Duodenal mucosa (tissue), 2 donors: ENCODE data around the gene CFAP99.

Experiments
- H3K27ac ChIP-seq: one replicate; pipeline ENCODE4 v1.7.0; 2013; ENCODE audit warnings: low read depth, low read length
- H3K27me3 ChIP-seq, 2 donors: one replicate each; pipeline ENCODE4 v1.7.0; 2013; ENCODE audit warnings: low read length in 2 of 2, control low read depth in 1 of 2; ENCODE audit not compliant: insufficient read depth in 2 of 2, control insufficient read depth in 1 of 2
- H3K36me3 ChIP-seq, 2 donors: one replicate each; pipeline ENCODE4 v1.7.0; 2013; ENCODE audit warnings: low read length in 2 of 2, control low read depth in 1 of 2; ENCODE audit not compliant: insufficient read depth in 2 of 2, control insufficient read depth in 1 of 2
- H3K4me1 ChIP-seq, 2 donors: one replicate each; pipeline ENCODE4 v1.7.0; 2013; ENCODE audit warnings: low read length in 2 of 2, control low read depth in 1 of 2; ENCODE audit not compliant: insufficient read depth in 2 of 2, control insufficient read depth in 1 of 2
- H3K4me3 ChIP-seq, 2 donors: one replicate each; pipeline ENCODE4 v1.7.0; 2013; ENCODE audit warnings: low read length in 2 of 2, low read depth in 1 of 2
- H3K9ac ChIP-seq, 2 donors: one replicate each; pipeline ENCODE4 v1.7.0; 2013; ENCODE audit warnings: low read length in 2 of 2, low read depth in 1 of 2
- H3K9me3 ChIP-seq, 2 donors: one replicate each; pipeline ENCODE4 v1.7.0; 2013; ENCODE audit warnings: low read length in 2 of 2, control low read depth in 1 of 2; ENCODE audit not compliant: control insufficient read depth in 1 of 2

Gene CFAP99

DNA sequence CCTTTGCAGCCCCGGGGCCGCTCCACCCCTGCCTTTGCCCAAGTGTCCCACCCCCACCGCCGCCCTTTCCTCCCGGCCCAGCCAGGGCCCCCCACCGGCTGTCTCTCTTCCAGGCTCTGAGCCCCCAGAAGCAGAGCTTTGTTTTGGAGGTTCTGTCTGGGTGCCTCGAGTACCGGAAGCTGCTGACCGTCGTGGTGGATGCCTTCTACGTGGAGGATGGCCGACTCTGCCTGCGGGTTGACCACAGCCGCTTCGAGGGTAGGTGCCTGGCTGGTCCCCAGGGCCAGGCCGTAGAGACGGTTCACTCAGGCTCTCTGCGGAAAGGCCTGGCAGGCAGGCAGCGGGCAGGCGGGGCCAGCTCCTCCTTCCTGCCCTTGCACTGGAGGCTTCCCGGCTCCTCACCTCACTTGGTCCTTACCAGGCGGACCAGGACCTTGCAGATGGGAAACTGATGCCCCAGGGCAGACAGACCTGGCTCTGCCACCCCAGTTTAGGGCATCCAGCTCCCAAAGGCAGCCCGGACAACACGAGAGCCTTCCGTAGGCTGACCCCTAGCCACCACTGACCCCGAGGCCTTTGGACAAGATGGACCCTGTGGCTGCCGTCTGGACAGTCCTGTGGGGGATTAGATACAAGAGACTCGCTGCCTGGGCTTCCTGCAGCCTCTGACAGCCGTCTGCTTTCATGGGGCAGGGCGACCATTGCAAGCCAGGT, 18.2 kb downstream of the CFAP99 start:
- Histone ChIP-seq H3K27ac (no peak overlapping the region), H3K36me3 (no peaks in the 10 kb centered on the region), H3K4me1 (peaks cover 0 to 5% of the 10 kb centered on the region in 2 donors), H3K9ac (no peak overlapping the region), H3K4me3 (no peak overlapping the region), H3K27me3 (peaks cover 0 to 5% of the 10 kb centered on the region in 2 donors), H3K9me3 (peaks cover 0 to 1% of the 10 kb centered on the region in 2 donors)

DNA sequence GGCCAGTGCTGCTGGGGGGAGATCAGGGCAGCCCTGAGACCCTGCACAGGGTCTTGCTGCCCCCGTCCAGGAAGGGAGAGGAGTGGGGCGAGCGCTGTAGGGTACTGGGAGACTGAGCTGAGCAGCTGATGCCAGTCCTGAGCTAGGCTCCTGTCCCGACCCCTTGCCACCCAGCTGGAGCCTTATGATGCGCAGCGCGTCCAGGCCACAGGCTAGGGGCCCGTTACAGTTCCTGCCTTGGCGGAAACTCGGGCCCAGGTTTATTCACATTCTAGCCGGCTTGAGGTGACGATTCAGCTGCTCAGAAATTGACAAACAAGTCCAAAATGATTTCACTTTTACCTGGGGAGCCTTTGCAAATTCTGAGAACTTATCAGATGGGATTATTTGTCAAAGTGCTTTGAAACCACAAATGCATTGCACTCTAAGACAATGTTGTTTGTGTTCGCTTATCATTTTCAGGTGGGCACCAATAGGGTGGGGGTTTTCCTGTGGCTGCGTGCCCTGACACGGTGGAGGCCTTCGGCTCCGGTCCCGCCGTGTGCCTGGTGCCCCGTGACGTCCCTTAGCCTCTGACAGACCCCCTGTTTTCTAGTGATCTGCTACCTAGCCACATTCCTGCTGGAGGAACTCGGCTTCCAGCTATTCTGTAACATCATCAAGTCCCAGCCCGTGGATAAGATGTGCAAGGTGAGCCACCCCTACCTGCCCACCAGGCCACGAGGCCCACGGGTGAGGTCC, 18.9 kb downstream of the CFAP99 start:
- Histone ChIP-seq H3K9ac (no peak overlapping the region), H3K27ac (no peak overlapping the region), H3K9me3 (no peaks in the 10 kb centered on the region), H3K4me1 (peaks cover 0 to 5% of the 10 kb centered on the region in 2 donors), H3K36me3 (no peaks in the 10 kb centered on the region), H3K4me3 (no peak overlapping the region), H3K27me3 (peaks cover 0 to 5% of the 10 kb centered on the region in 2 donors)

DNA sequence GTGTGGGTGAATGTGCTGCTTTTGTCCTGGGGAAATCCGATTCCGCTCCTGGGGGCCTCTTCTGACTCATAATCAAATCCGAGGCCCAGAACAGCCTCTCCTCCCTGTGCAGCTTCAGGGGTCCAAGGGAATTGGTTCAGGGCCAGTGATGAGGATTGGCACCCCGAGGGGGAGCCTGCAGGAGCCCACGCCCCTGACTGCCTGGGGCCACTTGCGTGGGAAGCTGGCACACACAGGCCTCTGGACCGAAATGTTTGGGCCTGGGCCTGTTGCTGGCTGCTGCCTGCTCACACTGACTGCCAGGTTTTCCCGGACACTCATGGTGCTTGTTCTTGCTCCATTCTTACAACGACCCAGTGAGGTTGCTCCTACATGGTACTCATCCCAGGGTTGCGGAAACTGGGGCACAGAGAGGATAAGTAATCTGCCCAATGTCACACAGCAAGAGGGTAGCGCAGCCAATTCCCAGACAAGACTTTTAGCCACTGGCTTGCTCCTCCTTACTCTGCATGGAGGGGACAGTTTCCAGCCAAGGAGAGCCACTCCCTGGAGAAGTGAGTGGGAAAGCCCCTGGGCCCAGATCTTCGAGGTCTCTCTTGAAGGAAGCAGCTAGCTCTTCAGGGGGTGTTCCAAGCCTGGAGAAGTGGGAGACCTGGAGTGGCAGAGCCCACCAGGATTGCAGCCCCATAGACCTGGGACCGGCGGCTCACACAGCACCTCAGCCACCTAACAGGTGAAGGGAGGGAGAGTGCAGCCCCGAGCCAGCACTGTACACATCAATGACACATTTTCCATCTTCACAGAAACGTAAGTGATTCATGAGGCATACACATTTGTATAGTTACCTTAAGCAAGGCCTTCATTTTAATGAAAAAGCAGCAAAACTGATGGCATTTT, 20.3 kb downstream of the CFAP99 start:
- H3K4me3 ChIP-seq, result no peak overlapping the region
- H3K9ac ChIP-seq, result no peak overlapping the region
- H3K36me3 ChIP-seq, result no peaks in the 10 kb centered on the region
- no peaks in the 10 kb centered on the region for H3K9me3 ChIP-seq
- H3K27me3 ChIP-seq, result peaks cover 0 to 5% of the 10 kb centered on the region in 2 donors
- H3K4me1 ChIP-seq, result peaks cover 0 to 5% of the 10 kb centered on the region in 2 donors
- no peak overlapping the region for H3K27ac ChIP-seq

DNA sequence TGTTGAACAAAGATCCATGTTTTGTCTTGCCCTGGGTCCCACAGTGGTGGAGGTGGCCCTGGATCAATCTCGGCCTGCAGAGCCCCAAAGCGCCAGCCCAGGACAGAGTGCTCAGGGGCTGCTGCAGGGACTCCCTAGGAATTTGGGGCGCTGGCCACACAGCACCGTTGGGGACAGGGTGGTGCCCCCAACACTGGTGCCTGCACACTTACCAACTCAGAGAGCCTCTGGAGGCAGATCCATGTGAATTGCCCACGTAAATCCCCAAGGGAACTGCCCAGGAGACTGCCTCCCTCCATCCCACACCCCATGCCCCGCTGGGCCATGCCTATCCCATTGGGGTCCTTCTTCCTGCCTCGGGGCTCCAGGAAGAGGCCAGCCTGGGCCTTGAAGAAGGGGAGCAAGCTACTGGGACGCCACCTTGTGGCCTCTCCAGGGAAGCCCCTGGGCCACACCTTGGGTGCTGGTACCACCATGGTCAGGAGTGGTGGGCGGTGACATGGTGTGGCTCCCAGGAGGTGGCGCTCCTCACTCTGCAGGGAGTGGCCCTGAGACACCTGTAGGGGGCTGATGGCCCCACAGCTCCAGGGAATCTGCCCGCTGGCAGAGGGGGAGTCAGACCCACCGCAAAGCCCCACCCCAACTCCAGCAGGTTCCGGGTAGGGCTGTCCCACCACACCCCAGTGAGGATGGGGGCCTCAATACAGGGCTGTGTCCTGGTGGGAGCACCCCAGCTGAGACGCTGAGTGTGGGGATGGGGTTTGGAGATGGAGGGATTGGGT, 22.8 kb downstream of the CFAP99 start:
- Histone ChIP-seq H3K27me3 (no peaks in the 10 kb centered on the region), H3K9ac (no peak overlapping the region), H3K4me3 (no peak overlapping the region), H3K36me3 (no peaks in the 10 kb centered on the region), H3K27ac (no peak overlapping the region), H3K4me1 (peaks cover 0 to 5% of the 10 kb centered on the region in 2 donors), H3K9me3 (no peaks in the 10 kb centered on the region)

DNA sequence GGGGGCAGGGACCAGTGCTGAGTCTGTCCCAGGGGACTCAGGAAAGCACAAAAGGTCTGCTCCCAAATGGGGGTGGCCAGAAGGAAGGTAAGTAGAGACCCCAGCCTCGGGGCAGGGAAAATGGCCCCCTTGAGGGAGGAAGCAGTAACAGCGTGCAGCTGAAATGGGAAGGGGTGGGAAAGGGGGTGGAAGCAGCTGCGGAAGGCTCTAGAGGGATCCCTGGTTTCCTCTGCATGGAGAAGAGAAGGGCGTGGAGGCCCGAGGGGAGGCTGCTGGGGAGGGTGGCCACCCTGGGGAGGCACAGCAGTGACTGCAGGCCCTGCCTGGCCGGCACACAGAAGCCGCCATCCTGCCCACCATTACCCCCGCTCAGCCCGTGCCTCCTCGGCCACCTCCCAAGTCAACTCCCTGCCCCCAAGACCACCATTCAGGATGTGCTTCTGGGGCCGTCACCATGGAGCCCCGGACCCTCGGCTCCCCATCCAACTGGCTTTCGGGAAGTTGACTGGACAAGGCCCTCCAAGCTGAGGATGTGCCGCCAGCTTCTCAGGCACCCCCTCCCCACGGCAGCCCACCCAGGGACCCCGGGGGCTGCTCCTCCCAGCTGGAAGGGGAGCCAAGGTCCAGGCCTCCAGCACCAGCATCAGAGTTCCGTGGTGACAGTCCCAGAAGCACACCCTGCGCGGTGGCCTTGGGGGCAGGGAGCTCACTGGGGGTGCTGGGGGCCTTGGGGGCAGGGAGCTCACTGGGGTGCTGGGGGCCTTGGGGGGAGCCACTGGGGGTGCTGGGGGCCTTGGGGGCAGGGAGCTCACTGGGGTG, 23.6 kb downstream of the CFAP99 start:
- Histone ChIP-seq H3K9ac (no peak overlapping the region), H3K36me3 (no peaks in the 10 kb centered on the region), H3K9me3 (no peaks in the 10 kb centered on the region), H3K27ac (no peak overlapping the region), H3K27me3 (no peaks in the 10 kb centered on the region), H3K4me1 (peaks cover 0 to 5% of the 10 kb centered on the region in 2 donors), H3K4me3 (no peak overlapping the region)

DNA sequence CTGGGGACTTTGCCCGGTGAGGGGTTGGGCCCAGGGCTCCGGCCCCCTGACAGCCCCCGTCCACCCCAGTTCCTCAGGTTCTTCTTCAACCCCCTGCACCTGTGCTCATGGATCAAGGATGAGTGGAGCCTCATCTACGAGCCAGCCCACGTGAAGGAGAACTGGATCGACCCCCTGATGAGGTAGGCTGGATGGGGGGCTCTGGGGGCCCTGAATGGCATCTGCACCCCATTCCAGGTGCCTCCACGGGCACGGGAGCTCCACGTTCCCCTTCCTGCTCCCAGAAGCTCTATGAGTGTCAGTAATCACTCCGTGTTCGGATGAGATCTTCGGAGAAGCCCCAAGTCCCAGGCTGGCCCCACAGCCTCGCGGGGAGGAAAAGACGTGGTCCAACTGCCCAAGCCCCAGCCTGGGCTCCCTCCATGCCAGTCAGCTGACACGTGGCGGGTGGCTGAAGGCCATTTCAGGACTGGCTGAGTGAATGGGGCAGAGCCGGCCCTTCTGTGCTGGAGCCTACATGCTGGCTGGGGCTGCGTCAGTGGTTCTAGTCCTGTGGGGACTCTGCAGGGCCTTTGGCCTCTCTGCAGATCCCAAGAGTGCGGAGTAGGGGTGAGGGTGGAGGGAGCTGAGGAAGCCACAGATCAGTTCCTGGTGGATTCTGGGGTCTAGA, 24.4 kb downstream of the CFAP99 start:
- H3K36me3 ChIP-seq, result no peaks in the 10 kb centered on the region
- peaks cover 0 to 5% of the 10 kb centered on the region in 2 donors for H3K4me1 ChIP-seq
- no peaks in the 10 kb centered on the region for H3K9me3 ChIP-seq
- H3K27me3 ChIP-seq, result no peaks in the 10 kb centered on the region
- no peak overlapping the region for H3K4me3 ChIP-seq
- H3K9ac ChIP-seq, result no peak overlapping the region
- H3K27ac ChIP-seq, result no peak overlapping the region

DNA sequence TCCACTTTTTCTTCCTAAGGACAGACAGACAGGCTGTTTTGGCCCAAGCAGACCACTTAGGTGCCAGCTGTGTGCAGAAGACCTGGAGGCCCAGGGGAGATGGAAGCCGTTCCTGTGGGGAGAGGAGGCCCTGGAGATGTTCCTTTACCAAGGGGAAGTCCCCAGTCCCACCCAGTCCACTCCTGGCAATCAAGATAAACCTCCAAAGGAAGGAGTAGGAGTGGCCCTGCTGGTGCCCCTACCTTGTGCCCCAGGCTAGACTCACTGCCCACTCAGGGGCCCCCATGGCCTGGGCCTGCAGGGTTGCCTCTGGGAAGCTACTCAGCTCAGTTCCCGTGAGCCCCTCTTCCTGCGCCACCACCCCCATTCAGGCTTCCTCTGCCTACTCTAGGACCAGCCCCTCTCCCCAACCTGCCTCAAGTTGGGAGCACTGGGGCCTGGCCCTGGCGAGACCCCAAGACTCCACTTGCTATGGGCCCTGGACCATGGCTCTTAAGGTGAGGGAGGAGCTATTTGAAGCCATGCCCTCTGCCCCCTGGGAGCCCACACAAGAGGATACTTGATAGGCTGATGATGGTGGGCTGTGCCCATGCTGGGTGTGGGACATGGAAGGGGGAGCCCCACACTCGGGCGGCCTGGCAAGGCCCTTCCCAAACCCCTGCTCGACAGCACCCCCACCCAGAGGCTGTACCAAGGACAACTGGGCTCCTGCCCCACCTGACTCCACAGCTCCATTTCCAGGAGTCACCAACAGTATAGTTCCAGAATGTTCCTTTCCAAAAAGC, 25.4 kb downstream of the CFAP99 start:
- Histone ChIP-seq H3K4me3 (no peak overlapping the region), H3K36me3 (no peaks in the 10 kb centered on the region), H3K27me3 (no peaks in the 10 kb centered on the region), H3K27ac (no peak overlapping the region), H3K9me3 (no peaks in the 10 kb centered on the region), H3K4me1 (peaks cover 0 to 5% of the 10 kb centered on the region in 2 donors), H3K9ac (no peak overlapping the region)

DNA sequence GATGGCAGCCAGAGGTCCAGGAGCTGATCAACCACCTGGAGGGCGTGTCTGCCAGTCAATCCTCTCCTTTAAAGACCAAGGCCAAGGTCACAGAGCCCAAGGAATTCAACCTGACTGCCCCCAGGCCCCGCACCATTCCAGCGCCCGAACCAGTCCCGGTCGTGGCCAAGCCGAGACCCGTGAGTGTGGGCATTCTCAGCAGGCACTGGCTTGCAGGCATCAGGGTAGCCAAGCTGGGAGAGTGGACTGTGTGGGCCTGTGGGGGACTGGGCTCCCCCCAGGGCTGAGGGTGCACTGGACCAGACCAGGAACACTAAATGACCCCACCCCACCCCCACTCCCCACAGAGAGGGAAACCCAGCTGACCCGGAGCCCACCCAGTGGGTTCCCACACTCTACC, 26.4 kb downstream of the CFAP99 start:
- H3K9ac ChIP-seq, result no peak overlapping the region
- H3K27me3 ChIP-seq, result no peaks in the 10 kb centered on the region
- H3K36me3 ChIP-seq, result no peaks in the 10 kb centered on the region
- H3K27ac ChIP-seq, result no peak overlapping the region
- no peak overlapping the region for H3K4me3 ChIP-seq
- H3K9me3 ChIP-seq, result no peaks in the 10 kb centered on the region
- H3K4me1 ChIP-seq, result peaks cover 0 to 5% of the 10 kb centered on the region in 2 donors
